SKM-1 treated with dmso at 0.1 percent for 144 hours (cell line): ENCODE measurements around the gene SLC25A43.
"Not testable (repeated sequence)": the region's sequence is repeated elsewhere in the genome, so short reads cannot be mapped to it uniquely, and the experiment has no call there.

Experiments used
- DNase-seq: peaks from one replicate; lab custom pipeline; 2025; ENCODE audit not compliant: unreplicated experiment; lab: John Stamatoyannopoulos, UW

The SLC25A43 gene

GRCh38 chrX:119467433-119467832, 68.3 kb downstream of the SLC25A43 start:
- no peak for DNase-seq

- peak; percentile 73 for DNase-seq
Measured at GRCh38 chrX:119467842-119468550, 68.9 kb downstream of the SLC25A43 start, which contains the start of gene SLC25A5. SLC25A5 (plus strand) TSS chrX:119468444; CDS start chrX:119468516, 72 bp downstream.

- peak; percentile 62 for DNase-seq
Measured at GRCh38 chrX:119468551-119469312, 69.6 kb downstream of the SLC25A43 start.

GRCh38 chrX:119469313-119469635, 70.1 kb downstream of the SLC25A43 start:
- DNase-seq: no peak

GRCh38 chrX:119474615-119475388, 75.7 kb downstream of the SLC25A43 start:
- no peak for DNase-seq

GRCh38 chrX:119475389-119476101, 76.4 kb downstream of the SLC25A43 start:
- no peak for DNase-seq

- peak; percentile 15 for DNase-seq
Measured at GRCh38 chrX:119477812-119478232, 78.7 kb downstream of the SLC25A43 start.

GRCh38 chrX:119478504-119478903, 79.4 kb downstream of the SLC25A43 start:
- no peak for DNase-seq

GRCh38 chrX:119479845-119480244, 80.7 kb downstream of the SLC25A43 start:
- DNase-seq: no peak

GRCh38 chrX:119481323-119481801, 82.2 kb downstream of the SLC25A43 start:
- DNase-seq: no peak

GRCh38 chrX:119482041-119482440, 82.9 kb downstream of the SLC25A43 start:
- DNase-seq: no peak

GRCh38 chrX:119482481-119483480, 83.6 kb downstream of the SLC25A43 start:
- DNase-seq: peak; percentile 66

- DNase-seq: no peak
Measured at GRCh38 chrX:119486745-119487144, 87.6 kb downstream of the SLC25A43 start.

GRCh38 chrX:119487766-119488165, 88.6 kb downstream of the SLC25A43 start:
- not testable (repeated sequence) for DNase-seq

GRCh38 chrX:119488749-119489148, 89.6 kb downstream of the SLC25A43 start:
- DNase-seq: no peak

- DNase-seq: no peak
Measured at GRCh38 chrX:119489212-119490074, 90.3 kb downstream of the SLC25A43 start.

- no peak for DNase-seq
Measured at GRCh38 chrX:119492463-119492862, 93.3 kb downstream of the SLC25A43 start.

GRCh38 chrX:119493851-119494495, 94.8 kb downstream of the SLC25A43 start:
- not testable (repeated sequence) for DNase-seq
